Gastrocnemius medialis (tissue), 4 donors: ENCODE data around the gene TRO. TPM values are rescaled to one million over a fixed set of nuclear protein-coding genes. Genes with fewer than 3 reads are reported as not detected.

ENCODE experiments used
- ATAC-seq, 2 donors: fragments of 150-250 bp; one replicate each; pipeline ENCODE4 v1.9.1; 2016
- DNase-seq, 2 donors: peaks; one replicate each; pipeline ENCODE4 v3.0.0-alpha.2; 2019
- H3K27ac ChIP-seq, 4 donors: fragments of 200-600 bp; sonication (generic); 1 replicate in 1 of 4; 2 replicates in 3 of 4; pipeline ENCODE4 v1.5.1; 2016 to 2018; ENCODE audit warnings: mild to moderate bottlenecking in 2 of 4, moderate library complexity in 1 of 4
- H3K27me3 ChIP-seq, 3 donors: fragments of 200-600 bp; sonication (generic) in 2 of 3; 1 replicate in 1 of 3; 2 replicates in 2 of 3; pipeline versions ENCODE4 v1.5.1 to v1.6.0; 2016 to 2019; ENCODE audit warnings: mild to moderate bottlenecking in 1 of 3, moderate library complexity in 1 of 3
- H3K36me3 ChIP-seq, 2 donors: fragments of 200-600 bp; sonication (generic) in 1 of 2; one replicate each; pipeline ENCODE4 v1.5.1; 2017 to 2018
- H3K4me1 ChIP-seq, 2 donors: fragments of 200-600 bp; sonication (generic) in 1 of 2; one replicate each; pipeline ENCODE4 v1.5.1; 2016 to 2017; ENCODE audit warnings: mild to moderate bottlenecking in 2 of 2
- H3K4me3 ChIP-seq, 4 donors: fragments of 200-600 bp; sonication (generic) in 3 of 4; 1 replicate in 1 of 4; 2 replicates in 3 of 4; pipeline ENCODE4 v1.5.1; 2016 to 2019; ENCODE audit warnings: mild to moderate bottlenecking in 2 of 4
- H3K9me3 ChIP-seq, 3 donors: fragments of 200-600 bp; sonication (generic) in 2 of 3; 1 replicate in 1 of 3; 2 replicates in 2 of 3; pipeline ENCODE4 v1.5.1; 2016 to 2019
- POLR2A ChIP-seq, 2 donors: fragments of 450-650 bp; IDR thresholded peaks; one replicate each; pipeline ENCODE4 v1.6.1; 2017; ENCODE audit warnings: antibody characterized with exemption in 2 of 2, mild to moderate bottlenecking in 2 of 2, moderate library complexity in 2 of 2
- in situ Hi-C, 4 donors: fragments of 200-750 bp; cut with MboI; loops; one replicate each; pipeline versions ENCODE4 v1.15.0 to v1.8.0; 2017; ENCODE audit warnings: low sequenced_read_pairs in 4 of 4
- intact Hi-C: fragments of 100-400 bp; cut with DNase I; formaldehyde crosslinking; loops from one replicate; pipeline ENCODE4 v1.15.1; 2023; ENCODE audit warnings: low total_unique reads
- total RNA-seq, 4 donors: library from RNA; depleted of rRNA; stranded (reverse); fragments of >200 nt; gene quantifications; one replicate each; pipeline versions ENCODE4 v1.1.0 to v1.2.3, GENCODE V29; 2016
- TF ChIP-seq, protein P1 (sequence below), 5 experiments: fragments of 450-650 bp in 3 of 5; fragments of 200-600 bp in 2 of 5; sonication (generic) in 2 of 5; IDR thresholded peaks in 4 of 5; conservative IDR thresholded peaks in 1 of 5; 1 replicate in 4 of 5; 2 replicates in 1 of 5; pipeline ENCODE4 v1.5.1; 2016 to 2019; ENCODE audit warnings: antibody characterized with exemption in 5 of 5, mild to moderate bottlenecking in 3 of 5, moderate library complexity in 3 of 5

The TRO gene, protein sequence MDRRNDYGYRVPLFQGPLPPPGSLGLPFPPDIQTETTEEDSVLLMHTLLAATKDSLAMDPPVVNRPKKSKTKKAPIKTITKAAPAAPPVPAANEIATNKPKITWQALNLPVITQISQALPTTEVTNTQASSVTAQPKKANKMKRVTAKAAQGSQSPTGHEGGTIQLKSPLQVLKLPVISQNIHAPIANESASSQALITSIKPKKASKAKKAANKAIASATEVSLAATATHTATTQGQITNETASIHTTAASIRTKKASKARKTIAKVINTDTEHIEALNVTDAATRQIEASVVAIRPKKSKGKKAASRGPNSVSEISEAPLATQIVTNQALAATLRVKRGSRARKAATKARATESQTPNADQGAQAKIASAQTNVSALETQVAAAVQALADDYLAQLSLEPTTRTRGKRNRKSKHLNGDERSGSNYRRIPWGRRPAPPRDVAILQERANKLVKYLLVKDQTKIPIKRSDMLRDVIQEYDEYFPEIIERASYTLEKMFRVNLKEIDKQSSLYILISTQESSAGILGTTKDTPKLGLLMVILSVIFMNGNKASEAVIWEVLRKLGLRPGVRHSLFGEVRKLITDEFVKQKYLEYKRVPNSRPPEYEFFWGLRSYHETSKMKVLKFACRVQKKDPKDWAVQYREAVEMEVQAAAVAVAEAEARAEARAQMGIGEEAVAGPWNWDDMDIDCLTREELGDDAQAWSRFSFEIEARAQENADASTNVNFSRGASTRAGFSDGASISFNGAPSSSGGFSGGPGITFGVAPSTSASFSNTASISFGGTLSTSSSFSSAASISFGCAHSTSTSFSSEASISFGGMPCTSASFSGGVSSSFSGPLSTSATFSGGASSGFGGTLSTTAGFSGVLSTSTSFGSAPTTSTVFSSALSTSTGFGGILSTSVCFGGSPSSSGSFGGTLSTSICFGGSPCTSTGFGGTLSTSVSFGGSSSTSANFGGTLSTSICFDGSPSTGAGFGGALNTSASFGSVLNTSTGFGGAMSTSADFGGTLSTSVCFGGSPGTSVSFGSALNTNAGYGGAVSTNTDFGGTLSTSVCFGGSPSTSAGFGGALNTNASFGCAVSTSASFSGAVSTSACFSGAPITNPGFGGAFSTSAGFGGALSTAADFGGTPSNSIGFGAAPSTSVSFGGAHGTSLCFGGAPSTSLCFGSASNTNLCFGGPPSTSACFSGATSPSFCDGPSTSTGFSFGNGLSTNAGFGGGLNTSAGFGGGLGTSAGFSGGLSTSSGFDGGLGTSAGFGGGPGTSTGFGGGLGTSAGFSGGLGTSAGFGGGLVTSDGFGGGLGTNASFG (N-terminal part only)
- 1 to 10 TPM in 1 of 4 donors, under 1 TPM in 3; 0.12 to 1.2 (median 0.53) TPM for total RNA-seq

DNA sequence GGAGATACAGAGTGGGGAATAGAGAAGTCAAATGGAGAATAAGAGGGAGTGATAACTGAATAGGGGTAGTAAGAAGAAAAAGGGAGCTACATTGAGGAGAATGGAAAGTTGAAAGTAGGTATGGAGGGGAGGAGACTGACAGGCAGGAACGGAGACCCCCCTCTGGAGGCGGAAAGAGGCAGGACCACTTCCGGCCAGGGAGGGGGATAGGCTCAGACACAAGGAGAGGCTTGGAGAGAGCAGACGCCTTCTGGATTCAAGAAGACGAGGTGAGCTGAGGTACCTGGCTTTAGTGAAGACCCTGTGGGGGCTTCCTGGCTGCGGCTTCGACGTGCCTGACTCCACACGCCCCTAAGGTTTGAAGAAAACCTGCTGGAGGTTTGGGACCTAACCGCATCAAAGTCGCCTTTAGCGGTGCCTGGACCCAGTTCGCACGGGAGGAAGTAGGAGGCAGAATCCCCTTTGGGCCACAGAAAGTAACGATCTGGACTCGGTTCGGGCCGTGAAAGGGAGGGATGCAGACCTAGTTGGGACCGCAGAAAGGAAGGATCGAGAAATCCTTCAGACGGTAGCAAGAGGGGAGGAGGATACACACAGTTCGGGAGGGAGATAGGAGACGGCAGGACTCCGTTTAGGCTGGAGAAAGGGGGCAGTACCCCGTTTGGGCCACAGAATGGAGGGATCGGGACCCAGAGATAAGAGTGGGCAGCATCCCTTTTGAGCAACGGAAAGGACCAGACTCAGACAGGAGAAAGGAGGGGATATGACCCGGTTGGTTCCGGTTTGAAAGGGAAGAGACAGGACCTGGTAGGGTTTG, at the start of gene TRO:
Gene TRO (plus strand): TSS at position 215 of the 817 bp plus-strand sequence. CDS start 1,423 bp downstream, outside the sequence.
- no peaks in the 10 kb centered on the region for H3K4me1 ChIP-seq
- intact Hi-C loops, result no loop called here
- no peaks in the 10 kb centered on the region for H3K27me3 ChIP-seq
- DNase-seq, result no peak
- no peak within 1 kb of the TSS for H3K27ac ChIP-seq
- no peaks in the 10 kb centered on the region for H3K9me3 ChIP-seq
- TF ChIP-seq, protein P1, sequence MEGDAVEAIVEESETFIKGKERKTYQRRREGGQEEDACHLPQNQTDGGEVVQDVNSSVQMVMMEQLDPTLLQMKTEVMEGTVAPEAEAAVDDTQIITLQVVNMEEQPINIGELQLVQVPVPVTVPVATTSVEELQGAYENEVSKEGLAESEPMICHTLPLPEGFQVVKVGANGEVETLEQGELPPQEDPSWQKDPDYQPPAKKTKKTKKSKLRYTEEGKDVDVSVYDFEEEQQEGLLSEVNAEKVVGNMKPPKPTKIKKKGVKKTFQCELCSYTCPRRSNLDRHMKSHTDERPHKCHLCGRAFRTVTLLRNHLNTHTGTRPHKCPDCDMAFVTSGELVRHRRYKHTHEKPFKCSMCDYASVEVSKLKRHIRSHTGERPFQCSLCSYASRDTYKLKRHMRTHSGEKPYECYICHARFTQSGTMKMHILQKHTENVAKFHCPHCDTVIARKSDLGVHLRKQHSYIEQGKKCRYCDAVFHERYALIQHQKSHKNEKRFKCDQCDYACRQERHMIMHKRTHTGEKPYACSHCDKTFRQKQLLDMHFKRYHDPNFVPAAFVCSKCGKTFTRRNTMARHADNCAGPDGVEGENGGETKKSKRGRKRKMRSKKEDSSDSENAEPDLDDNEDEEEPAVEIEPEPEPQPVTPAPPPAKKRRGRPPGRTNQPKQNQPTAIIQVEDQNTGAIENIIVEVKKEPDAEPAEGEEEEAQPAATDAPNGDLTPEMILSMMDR (IDR thresholded peaks at IDR 0.05 in 4 of 5, conservative IDR thresholded peaks at IDR 0.05 in 1 of 5), result no peak
- no peak for TF ChIP-seq POLR2A (IDR thresholded peaks at IDR 0.05)
- in situ Hi-C loops, result no loop called here
- no peaks in the 10 kb centered on the region for H3K36me3 ChIP-seq
- peak within 1 kb of the TSS; percentile 51 to 54 (median 53) for H3K4me3 ChIP-seq
- peak in 1 of 2 donors; percentile 19 for ATAC-seq

DNA sequence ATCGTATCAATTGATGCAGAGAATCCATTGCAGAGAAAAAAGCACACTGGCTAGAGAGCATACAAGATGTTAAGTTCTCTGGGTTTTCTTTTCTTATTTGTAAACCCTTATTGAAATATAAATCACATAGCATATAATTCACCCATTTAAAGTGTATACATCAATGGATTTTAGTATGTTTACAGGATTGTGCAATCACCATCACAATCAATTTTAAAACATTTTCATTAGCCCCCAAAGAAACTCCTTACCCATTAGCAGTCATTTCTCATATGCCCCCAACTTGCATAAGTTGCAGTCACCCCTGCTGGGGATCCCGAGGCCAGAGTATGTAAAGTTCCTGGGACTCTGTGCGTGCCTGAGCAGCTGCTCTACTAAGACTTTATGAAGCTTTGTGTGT, 34.9 kb upstream of the TRO start:
- intact Hi-C loops, result no loop called here
- no peak for TF ChIP-seq POLR2A (IDR thresholded peaks at IDR 0.05)
- TF ChIP-seq, protein P1 (IDR thresholded peaks at IDR 0.05 in 4 of 5, conservative IDR thresholded peaks at IDR 0.05 in 1 of 5), result no peak
- H3K27ac ChIP-seq, result no peak overlapping the region
- no peaks in the 10 kb centered on the region for H3K9me3 ChIP-seq
- no peaks in the 10 kb centered on the region for H3K4me1 ChIP-seq
- H3K27me3 ChIP-seq, result no peaks in the 10 kb centered on the region
- no peaks in the 10 kb centered on the region for H3K36me3 ChIP-seq
- no peak for DNase-seq
- H3K4me3 ChIP-seq, result no peak overlapping the region
- in situ Hi-C loops, result loop anchor here in 1 of 4 donors (25.0 kb wide), 1 partner anchor 177 kb away; no protein-coding TSS in a partner anchor
- no peak for ATAC-seq

DNA sequence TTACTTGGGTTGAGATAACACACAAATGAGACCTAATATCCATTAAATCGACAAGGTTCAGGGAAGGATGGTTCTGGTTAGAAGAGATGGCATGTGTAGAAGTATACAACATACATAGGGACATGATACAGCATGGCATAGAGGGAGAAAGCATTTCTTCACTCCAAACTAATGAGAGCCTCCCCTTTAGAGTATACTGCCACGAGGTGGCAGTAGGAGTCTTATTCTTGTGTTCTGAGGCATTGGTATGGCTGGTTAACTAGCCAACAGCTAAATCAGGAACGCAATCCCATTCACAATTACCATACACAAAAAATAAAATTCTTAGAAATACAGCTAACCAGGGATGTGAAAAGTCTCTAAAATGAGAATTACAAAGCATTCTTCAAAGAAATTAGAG, 29.1 kb upstream of the TRO start:
- no peak overlapping the region for H3K4me3 ChIP-seq
- ATAC-seq (peak in 1 of 2 donors; percentile 77), DNase-seq (peak in 1 of 2 donors; percentile 12)
- no peaks in the 10 kb centered on the region for H3K36me3 ChIP-seq
- no peak for TF ChIP-seq POLR2A (IDR thresholded peaks at IDR 0.05)
- TF ChIP-seq, protein P1 (IDR thresholded peaks at IDR 0.05 in 4 of 5, conservative IDR thresholded peaks at IDR 0.05 in 1 of 5), result peak in 4 of 5 experiments; percentile 18 to 54 (median 41)
- no peaks in the 10 kb centered on the region for H3K27me3 ChIP-seq
- in situ Hi-C loops, result loop anchor here in 2 of 4 donors (10.0 to 25.0 kb wide), 2 partner anchors 163 to 171 kb away; no protein-coding TSS in a partner anchor
- H3K27ac ChIP-seq, result no peak overlapping the region
- H3K9me3 ChIP-seq, result no peaks in the 10 kb centered on the region
- no peaks in the 10 kb centered on the region for H3K4me1 ChIP-seq
- intact Hi-C loops, result loop anchor here (1.0 kb wide), 1 partner anchor 166 kb away; no protein-coding TSS in a partner anchor
